Loucy (cell line): ENCODE measurements around the gene TMA16.

Experiments
- EZH2phosphoT487 ChIP-seq: fragments of 200-600 bp; IDR thresholded peaks from 2 replicates; pipeline ENCODE4 v1.6.1; 2018; ENCODE audit warnings: antibody characterized with exemption, mild to moderate bottlenecking, moderate library complexity, borderline replicate concordance
- TF ChIP-seq, protein P1 (sequence below): fragments of 200-600 bp; sonication (generic); conservative IDR thresholded peaks from 2 replicates; pipeline ENCODE4 v1.5.1; 2014; ENCODE audit warnings: mild to moderate bottlenecking, antibody characterized with exemption, low read length

DNA sequence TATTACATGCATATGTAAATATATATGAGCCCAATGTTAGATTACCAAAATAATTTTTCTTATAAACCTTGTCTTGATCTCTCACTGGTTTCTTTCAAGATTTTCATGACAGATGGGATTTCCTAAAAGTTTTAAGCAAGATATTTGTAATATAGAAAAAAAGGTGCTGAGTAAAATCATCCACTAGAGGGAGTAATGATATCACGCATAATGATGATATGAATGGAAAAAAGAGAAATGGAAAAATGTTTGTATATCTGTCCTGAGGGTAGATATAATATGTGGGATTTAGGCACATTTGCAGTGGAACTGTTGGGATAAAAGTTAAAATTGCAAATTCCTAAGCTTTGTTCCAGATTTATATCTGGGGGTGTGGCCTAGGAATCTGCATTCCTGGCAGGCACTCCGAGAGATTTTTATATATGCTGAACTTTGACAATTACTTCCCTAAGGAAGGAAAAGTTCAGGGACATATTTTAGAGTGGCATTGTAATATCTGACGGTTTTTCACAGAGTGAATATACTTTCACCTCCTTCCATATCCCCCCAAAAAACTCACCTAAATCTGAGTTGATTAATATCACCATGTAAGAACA, 60.5 kb downstream of the TMA16 start:
- TF ChIP-seq, protein P1, sequence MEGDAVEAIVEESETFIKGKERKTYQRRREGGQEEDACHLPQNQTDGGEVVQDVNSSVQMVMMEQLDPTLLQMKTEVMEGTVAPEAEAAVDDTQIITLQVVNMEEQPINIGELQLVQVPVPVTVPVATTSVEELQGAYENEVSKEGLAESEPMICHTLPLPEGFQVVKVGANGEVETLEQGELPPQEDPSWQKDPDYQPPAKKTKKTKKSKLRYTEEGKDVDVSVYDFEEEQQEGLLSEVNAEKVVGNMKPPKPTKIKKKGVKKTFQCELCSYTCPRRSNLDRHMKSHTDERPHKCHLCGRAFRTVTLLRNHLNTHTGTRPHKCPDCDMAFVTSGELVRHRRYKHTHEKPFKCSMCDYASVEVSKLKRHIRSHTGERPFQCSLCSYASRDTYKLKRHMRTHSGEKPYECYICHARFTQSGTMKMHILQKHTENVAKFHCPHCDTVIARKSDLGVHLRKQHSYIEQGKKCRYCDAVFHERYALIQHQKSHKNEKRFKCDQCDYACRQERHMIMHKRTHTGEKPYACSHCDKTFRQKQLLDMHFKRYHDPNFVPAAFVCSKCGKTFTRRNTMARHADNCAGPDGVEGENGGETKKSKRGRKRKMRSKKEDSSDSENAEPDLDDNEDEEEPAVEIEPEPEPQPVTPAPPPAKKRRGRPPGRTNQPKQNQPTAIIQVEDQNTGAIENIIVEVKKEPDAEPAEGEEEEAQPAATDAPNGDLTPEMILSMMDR: peak; percentile 91
- TF ChIP-seq EZH2phosphoT487: no peak
